HepG2 (cell line): ENCODE data around the gene TRERF1. TPM values are rescaled to one million over a fixed set of nuclear protein-coding genes. Genes with fewer than 3 reads are reported as not detected.

Source experiments
- ATF1 ChIP-seq: IDR thresholded peaks from 2 replicates; pipeline ENCODE4 v1.6.1; 2016; ENCODE audit warnings: mild to moderate bottlenecking, control low read depth
- CCDC6 ChIP-seq: sonication (generic); formaldehyde crosslinking; IDR thresholded peaks from 2 replicates; pipeline ENCODE4 v1.8.1; 2022; ENCODE audit warnings: mild to moderate bottlenecking, missing genetic modification reagents, moderate library complexity
- CREB3 ChIP-seq: sonication (generic); formaldehyde crosslinking; IDR thresholded peaks from 2 replicates; pipeline ENCODE4 v1.5.0; 2020; ENCODE audit warnings: missing genetic modification reagents
- GLI4 ChIP-seq: sonication (generic); formaldehyde crosslinking; IDR thresholded peaks from 2 replicates; pipeline ENCODE4 v1.5.1; 2020; ENCODE audit warnings: missing genetic modification reagents, mild to moderate bottlenecking, moderate library complexity, borderline replicate concordance
- KIAA2018 ChIP-seq: sonication (generic); formaldehyde crosslinking; IDR thresholded peaks from 2 replicates; pipeline ENCODE4 v1.5.0; 2020; ENCODE audit warnings: mild to moderate bottlenecking, missing genetic modification reagents, borderline replicate concordance
- RERE ChIP-seq: IDR thresholded peaks from 2 replicates; pipeline ENCODE4 v1.6.1; 2016; ENCODE audit warnings: low read depth, missing genetic modification reagents, missing compliant biosample characterization
- STAG1 ChIP-seq: sonication (generic); formaldehyde crosslinking; IDR thresholded peaks from 2 replicates; pipeline ENCODE4 v1.4.0; 2020; ENCODE audit warnings: missing genetic modification reagents
- ZIK1 ChIP-seq: sonication (generic); formaldehyde crosslinking; IDR thresholded peaks from 2 replicates; pipeline ENCODE4 v1.5.0; 2020; ENCODE audit warnings: mild to moderate bottlenecking, low read depth, missing genetic modification reagents, borderline replicate concordance
- ZKSCAN5 ChIP-seq: sonication (generic); formaldehyde crosslinking; IDR thresholded peaks from 2 replicates; pipeline ENCODE4 v1.5.1; 2020; ENCODE audit warnings: mild to moderate bottlenecking, missing genetic modification reagents
- ZNF264 ChIP-seq: sonication (generic); formaldehyde crosslinking; IDR thresholded peaks from 2 replicates; pipeline ENCODE4 v1.4.0; 2020; ENCODE audit warnings: missing genetic modification reagents
- polyA plus RNA-seq, 8 experiments: library from polyadenylated mRNA; depleted of rRNA in 3 of 8; stranded (reverse) in 7 of 8; unstranded in 1 of 8; fragments of >200 nt; fragmentation: Illumina TruSeq in 4 of 8; extraction: Trizol in 4 of 8; gene quantifications; 2 replicates each; pipeline versions ENCODE4 v1.2.1 to v1.2.3, GENCODE V29; 2011 to 2016; ENCODE audit warnings: low read depth in 4 of 8, missing spikeins in 1 of 8, mixed read lengths in 1 of 8; ENCODE audit not compliant: insufficient read depth in 1 of 8
- total RNA-seq, 5 experiments: library from RNA; depleted of rRNA; stranded (reverse); fragments of >200 nt; fragmentation: Illumina TruSeq; extraction: Trizol; gene quantifications; 2 replicates each; pipeline ENCODE4 v1.2.3, GENCODE V29; 2016; ENCODE audit warnings: low read depth in 1 of 5
- TF ChIP-seq, protein P1 (sequence below): sonication (generic); formaldehyde crosslinking; IDR thresholded peaks from 2 replicates; pipeline ENCODE4 v1.4.0; 2020; ENCODE audit warnings: missing genetic modification reagents, mild to moderate bottlenecking, borderline replicate concordance

Gene TRERF1
- total and polyA plus RNA-seq, 2 of the 13 experiments (the other 11 are each of a cell fraction or from before 2014, with no cell fraction given), result 0.02 TPM; not detected in 1

DNA sequence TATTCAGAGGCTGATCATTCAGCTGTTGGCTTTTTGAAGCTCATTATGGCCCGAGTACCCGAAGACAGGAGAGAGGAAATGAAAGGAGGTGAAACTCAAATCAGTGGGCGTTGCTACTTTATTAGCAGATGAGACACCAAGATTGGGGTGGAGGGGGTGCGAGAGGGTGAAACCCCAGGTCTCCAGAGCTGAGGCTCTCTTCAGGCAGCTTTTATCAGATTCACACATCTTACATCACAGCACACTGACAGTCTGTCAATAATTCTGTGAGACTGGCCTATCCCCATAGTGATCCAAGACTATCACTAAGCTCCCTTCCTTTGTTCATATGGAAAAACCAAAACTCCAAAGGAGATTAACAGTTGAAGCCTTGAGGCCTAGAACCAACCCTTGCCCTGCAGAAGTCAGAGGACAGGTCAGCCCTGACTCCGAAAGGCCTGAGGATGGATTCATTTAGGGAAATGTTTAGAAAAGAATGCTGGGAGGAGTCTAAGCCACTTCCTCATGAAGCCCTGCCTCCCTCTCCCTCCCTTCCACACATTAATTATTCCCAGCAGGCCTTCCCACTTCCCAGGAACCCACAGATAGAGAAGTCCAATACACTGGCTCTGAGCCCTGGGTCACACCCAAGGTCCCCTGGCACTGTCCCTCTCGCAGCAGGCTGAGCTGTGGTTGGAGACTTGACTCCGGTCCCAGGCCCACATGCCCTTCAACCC is 23.2 kb downstream of the TRERF1 start (continued):
- TF ChIP-seq KIAA2018 (CRISPR knock-in tag), result no peak
- no peak for TF ChIP-seq RERE (CRISPR knock-in tag)
- TF ChIP-seq ZNF264, result no peak
- TF ChIP-seq, protein P1, sequence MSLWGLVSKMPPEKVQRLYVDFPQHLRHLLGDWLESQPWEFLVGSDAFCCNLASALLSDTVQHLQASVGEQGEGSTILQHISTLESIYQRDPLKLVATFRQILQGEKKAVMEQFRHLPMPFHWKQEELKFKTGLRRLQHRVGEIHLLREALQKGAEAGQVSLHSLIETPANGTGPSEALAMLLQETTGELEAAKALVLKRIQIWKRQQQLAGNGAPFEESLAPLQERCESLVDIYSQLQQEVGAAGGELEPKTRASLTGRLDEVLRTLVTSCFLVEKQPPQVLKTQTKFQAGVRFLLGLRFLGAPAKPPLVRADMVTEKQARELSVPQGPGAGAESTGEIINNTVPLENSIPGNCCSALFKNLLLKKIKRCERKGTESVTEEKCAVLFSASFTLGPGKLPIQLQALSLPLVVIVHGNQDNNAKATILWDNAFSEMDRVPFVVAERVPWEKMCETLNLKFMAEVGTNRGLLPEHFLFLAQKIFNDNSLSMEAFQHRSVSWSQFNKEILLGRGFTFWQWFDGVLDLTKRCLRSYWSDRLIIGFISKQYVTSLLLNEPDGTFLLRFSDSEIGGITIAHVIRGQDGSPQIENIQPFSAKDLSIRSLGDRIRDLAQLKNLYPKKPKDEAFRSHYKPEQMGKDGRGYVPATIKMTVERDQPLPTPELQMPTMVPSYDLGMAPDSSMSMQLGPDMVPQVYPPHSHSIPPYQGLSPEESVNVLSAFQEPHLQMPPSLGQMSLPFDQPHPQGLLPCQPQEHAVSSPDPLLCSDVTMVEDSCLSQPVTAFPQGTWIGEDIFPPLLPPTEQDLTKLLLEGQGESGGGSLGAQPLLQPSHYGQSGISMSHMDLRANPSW (CRISPR knock-in tag), result no peak
- no peak for TF ChIP-seq STAG1 (CRISPR knock-in tag)
- TF ChIP-seq ATF1 (CRISPR knock-in tag), result no peak
- TF ChIP-seq ZKSCAN5 (CRISPR knock-in tag), result no peak
- TF ChIP-seq ZIK1 (CRISPR knock-in tag), result no peak
- no peak for TF ChIP-seq CCDC6
- no peak for TF ChIP-seq CREB3 (CRISPR knock-in tag)
- TF ChIP-seq GLI4 (CRISPR knock-in tag), result no peak
- TF ChIP-seq, all 625 proteins: peak for 0
